ENCODE measurements around the gene GAR1. TPM values are rescaled to one million over a fixed set of nuclear protein-coding genes. Genes with fewer than 3 reads are reported as not detected.
A peak's percentile ranks its signal among the peaks of the same experiment; 100 is the strongest.

The GAR1 gene
- total and polyA plus RNA-seq, 2 experiments from 2014 or later, result 5.9 to 42.7 TPM

GRCh38 chr4:109795059-109795458 is 20.5 kb upstream of the GAR1 start:
- H3K9me2 ChIP-seq (ENCODE audit: insufficient read depth), result no peaks in the 10 kb centered on the region
- H3K36me3 ChIP-seq (ENCODE audit: low read depth), result no peaks in the 10 kb centered on the region
- no peaks in the 10 kb centered on the region for H4K20me1 ChIP-seq (ENCODE audit: insufficient read depth)
- 45 to 63% methylated on average over 6 of the region's 6 CpGs for WGBS, 2 experiments (ENCODE audit: low coverage in 1 of 2, low lambda C conversion rate in 2 of 2, missing lambda C conversion rate in 2 of 2)
- no peaks in the 10 kb centered on the region for H3K27me3 ChIP-seq (replicated peaks; ENCODE audit: insufficient read depth)
- no peak for DNase-seq
- H3K9ac ChIP-seq, result no peak overlapping the region
- TF ChIP-seq EZH2phosphoT487 (IDR thresholded peaks at IDR 0.05; ENCODE audit: insufficient read depth, low read depth) (no peak), EZH2 (IDR thresholded peaks at IDR 0.05; ENCODE audit: insufficient read depth, poor library complexity, severe bottlenecking) (no peak)
- no peaks in the 10 kb centered on the region for H3K79me2 ChIP-seq (ENCODE audit: insufficient read depth)
- no peak overlapping the region for H3K4me2 ChIP-seq (ENCODE audit: unreplicated experiment)
- in situ Hi-C loops (cut with MboI), result no loop called here
- no peaks in the 10 kb centered on the region for H3F3A ChIP-seq (ENCODE audit: insufficient read depth)
- H3K27ac ChIP-seq, result no peak overlapping the region
- H2AFZ ChIP-seq, result no peak overlapping the region
- no peaks in the 10 kb centered on the region for H3K4me1 ChIP-seq (ENCODE audit: insufficient read depth)
- no peaks in the 10 kb centered on the region for H3K9me3 ChIP-seq (ENCODE audit: low read depth)
- no peak overlapping the region for H3K4me3 ChIP-seq

GRCh38 chr4:109798866-109799265 is 16.7 kb upstream of the GAR1 start:
- no peaks in the 10 kb centered on the region for H3K9me3 ChIP-seq (ENCODE audit: low read depth)
- no peak overlapping the region for H3K4me2 ChIP-seq (ENCODE audit: unreplicated experiment)
- TF ChIP-seq EZH2 (IDR thresholded peaks at IDR 0.05; ENCODE audit: insufficient read depth, poor library complexity, severe bottlenecking), result no peak
- TF ChIP-seq EZH2phosphoT487 (IDR thresholded peaks at IDR 0.05; ENCODE audit: insufficient read depth, low read depth), result no peak
- H3K9ac ChIP-seq, result no peak overlapping the region
- H3K36me3 ChIP-seq (ENCODE audit: low read depth), result no peaks in the 10 kb centered on the region
- no peak overlapping the region for H2AFZ ChIP-seq
- no peaks in the 10 kb centered on the region for H4K20me1 ChIP-seq (ENCODE audit: insufficient read depth)
- no peak overlapping the region for H3K4me3 ChIP-seq
- DNase-seq, result no peak
- H3K27me3 ChIP-seq (replicated peaks; ENCODE audit: insufficient read depth), result no peaks in the 10 kb centered on the region
- no peak overlapping the region for H3K27ac ChIP-seq
- H3K79me2 ChIP-seq (ENCODE audit: insufficient read depth), result no peaks in the 10 kb centered on the region
- no peaks in the 10 kb centered on the region for H3K9me2 ChIP-seq (ENCODE audit: insufficient read depth)
- in situ Hi-C loops (cut with MboI), result no loop called here
- H3K4me1 ChIP-seq (ENCODE audit: insufficient read depth), result peaks cover 6% of the 10 kb centered on the region; the same call in 1 of the 2 replicates
- no peaks in the 10 kb centered on the region for H3F3A ChIP-seq (ENCODE audit: insufficient read depth)

GRCh38 chr4:109801099-109801789 is 14.3 kb upstream of the GAR1 start:
- H2AFZ ChIP-seq, result 0 out of 2 replicates have a peak overlapping the region, but pooled peaks have one; percentile 6
- no peaks in the 10 kb centered on the region for H3K9me3 ChIP-seq (ENCODE audit: low read depth)
- in situ Hi-C loops (cut with MboI), result loop anchor here (25.0 kb wide), 1 partner anchor 964 kb away; no protein-coding TSS in a partner anchor
- H3K9ac ChIP-seq, result no peak overlapping the region
- no peak for DNase-seq
- no peaks in the 10 kb centered on the region for H3F3A ChIP-seq (ENCODE audit: insufficient read depth)
- no peak overlapping the region for H3K4me3 ChIP-seq
- WGBS, 2 experiments (ENCODE audit: low coverage in 1 of 2, low lambda C conversion rate in 2 of 2, missing lambda C conversion rate in 2 of 2), result 53 to 58% methylated on average over 4 of the region's 4 CpGs
- peaks cover 6% of the 10 kb centered on the region; the same call in 1 of the 2 replicates for H3K4me1 ChIP-seq (ENCODE audit: insufficient read depth)
- no peaks in the 10 kb centered on the region for H3K36me3 ChIP-seq (ENCODE audit: low read depth)
- H3K4me2 ChIP-seq (ENCODE audit: unreplicated experiment), result no peak overlapping the region
- TF ChIP-seq EZH2phosphoT487 (IDR thresholded peaks at IDR 0.05; ENCODE audit: insufficient read depth, low read depth) (no peak), EZH2 (IDR thresholded peaks at IDR 0.05; ENCODE audit: insufficient read depth, poor library complexity, severe bottlenecking) (no peak)
- no peaks in the 10 kb centered on the region for H3K27me3 ChIP-seq (replicated peaks; ENCODE audit: insufficient read depth)
- no peaks in the 10 kb centered on the region for H3K79me2 ChIP-seq (ENCODE audit: insufficient read depth)
- H4K20me1 ChIP-seq (ENCODE audit: insufficient read depth), result no peaks in the 10 kb centered on the region
- H3K9me2 ChIP-seq (ENCODE audit: insufficient read depth), result no peaks in the 10 kb centered on the region
- H3K27ac ChIP-seq, result no peak overlapping the region

GRCh38 chr4:109801895-109802319 is 13.7 kb upstream of the GAR1 start, which contains the start of gene CFI:
Gene CFI, minus strand, starts transcription at chr4:109801999. Its CDS starts 28 bp downstream, at chr4:109801971.
- Histone ChIP-seq H3K4me1 (ENCODE audit: insufficient read depth) (peaks cover 6% of the 10 kb centered on the region; the same call in 1 of the 2 replicates), H3K9me2 (ENCODE audit: insufficient read depth) (no peaks in the 10 kb centered on the region), H3K27me3 (replicated peaks; ENCODE audit: insufficient read depth) (no peaks in the 10 kb centered on the region), H3K9ac (no peak within 1 kb of the TSS), H3F3A (ENCODE audit: insufficient read depth) (no peaks in the 10 kb centered on the region), H4K20me1 (ENCODE audit: insufficient read depth) (no peaks in the 10 kb centered on the region), H3K36me3 (ENCODE audit: low read depth) (no peaks in the 10 kb centered on the region), H3K9me3 (ENCODE audit: low read depth) (no peaks in the 10 kb centered on the region), H3K79me2 (ENCODE audit: insufficient read depth) (no peaks in the 10 kb centered on the region), H3K4me3 (no peak within 1 kb of the TSS), H2AFZ (peak within 1 kb of the TSS; percentile 6), H3K27ac (no peak within 1 kb of the TSS), H3K4me2 (ENCODE audit: unreplicated experiment) (no peak within 1 kb of the TSS)
- 52 to 54% methylated on average over 2 of the region's 2 CpGs for WGBS, 2 experiments (ENCODE audit: low coverage in 1 of 2, low lambda C conversion rate in 2 of 2, missing lambda C conversion rate in 2 of 2)
- in situ Hi-C loops (cut with MboI), result loop anchor here (25.0 kb wide), 1 partner anchor 965 kb away; no protein-coding TSS in a partner anchor
- TF ChIP-seq EZH2phosphoT487 (IDR thresholded peaks at IDR 0.05; ENCODE audit: insufficient read depth, low read depth) (no peak), EZH2 (IDR thresholded peaks at IDR 0.05; ENCODE audit: insufficient read depth, poor library complexity, severe bottlenecking) (no peak)
- peak; percentile 65 for DNase-seq

Measured in GM23248 (cell line).